Embryonic facial prominence (tissue), 1 donor: ENCODE results near the gene SPI1.
"Not testable (repeated sequence)": the region's sequence is repeated elsewhere in the genome, so short reads cannot be mapped to it uniquely, and the experiment has no call there.

ENCODE experiments used
- DNase-seq: peaks from one replicate; pipeline ENCODE4 v3.0.0-alpha.2; 2016; ENCODE audit errors: extremely low spot score

The SPI1 gene

GRCh38 chr11:47324520-47324919 is 53.8 kb downstream of the SPI1 start:
- no peak for DNase-seq

- no peak for DNase-seq
Observed at GRCh38 chr11:47318166-47318565, 60.2 kb downstream of the SPI1 start.

GRCh38 chr11:47317064-47317828 is 61.1 kb downstream of the SPI1 start:
- DNase-seq = no peak

- not testable (repeated sequence) for DNase-seq
Observed at GRCh38 chr11:47316501-47316900, 61.8 kb downstream of the SPI1 start.

- DNase-seq = no peak
Observed at GRCh38 chr11:47314992-47315391, 63.4 kb downstream of the SPI1 start.

GRCh38 chr11:47308050-47308823 is 70.1 kb downstream of the SPI1 start:
- no peak for DNase-seq

- DNase-seq = no peak
Observed at GRCh38 chr11:47306484-47306844, 71.9 kb downstream of the SPI1 start.

GRCh38 chr11:47305734-47306483 is 72.4 kb downstream of the SPI1 start:
- no peak for DNase-seq
